Thyroid gland (tissue), 4 donors: ENCODE results near the gene ME3. TPM values are rescaled to one million over a fixed set of nuclear protein-coding genes. Genes with fewer than 3 reads are reported as not detected.
"Not testable (repeated sequence)": the region's sequence is repeated elsewhere in the genome, so short reads cannot be mapped to it uniquely, and the experiment has no call there.

ENCODE experiments used
- DNase-seq, 2 donors: peaks; one replicate each; pipeline ENCODE4 v3.0.0-alpha.2; 2019
- H3K27ac ChIP-seq, 3 donors: fragments of 200-600 bp; sonication (generic); 1 replicate in 2 of 3; 2 replicates in 1 of 3; pipeline ENCODE4 v1.5.1; 2016 to 2019; ENCODE audit warnings: mild to moderate bottlenecking in 1 of 3, moderate library complexity in 1 of 3
- H3K27me3 ChIP-seq: fragments of 200-600 bp; sonication (generic); one replicate; pipeline ENCODE4 v1.5.1; 2019
- H3K36me3 ChIP-seq, 2 donors: fragments of 200-600 bp; sonication (generic); one replicate each; pipeline ENCODE4 v1.5.1; 2016 to 2019
- H3K4me1 ChIP-seq, 2 donors: fragments of 200-600 bp; sonication (generic); one replicate each; pipeline ENCODE4 v1.5.1; 2017 to 2019
- H3K4me3 ChIP-seq, 3 donors: fragments of 200-600 bp; sonication (generic); replicated peaks in 1 of 3; 1 replicate in 2 of 3; 2 replicates in 1 of 3; pipeline ENCODE4 v1.5.1; 2016; ENCODE audit warnings: mild to moderate bottlenecking in 1 of 3
- H3K9me3 ChIP-seq: fragments of 200-600 bp; sonication (generic); one replicate; pipeline ENCODE4 v1.5.1; 2017
- CTCF ChIP-seq, 6 experiments: fragments of 200-600 bp in 3 of 6; fragments of 450-650 bp in 3 of 6; sonication (generic) in 3 of 6; IDR thresholded peaks; one replicate each; pipeline ENCODE4 v1.5.1; 2016 to 2019; ENCODE audit warnings: antibody characterized with exemption in 6 of 6, mild to moderate bottlenecking in 2 of 6, inconsistent platforms in 1 of 6, moderate library complexity in 1 of 6
- POLR2A ChIP-seq, 2 donors: fragments of 450-650 bp; IDR thresholded peaks; one replicate each; pipeline ENCODE4 v1.6.1; 2017; ENCODE audit warnings: antibody characterized with exemption in 2 of 2, mild to moderate bottlenecking in 2 of 2, moderate library complexity in 1 of 2
- WGBS, 2 donors: methylation state at CpG; one replicate each; pipeline ENCODE4 v1.1.5; 2017; 5-methylcytosine and 5-hydroxymethylcytosine counted together
- intact Hi-C: fragments of 100-400 bp; cut with DNase I; formaldehyde crosslinking; loops from one replicate; pipeline ENCODE4 v1.15.1; 2023
- total RNA-seq, 4 donors: library from RNA; depleted of rRNA; stranded (reverse); fragments of >200 nt; gene quantifications; one replicate each; pipeline ENCODE4 v1.2.3, GENCODE V29; 2016

ME3 gene
- total RNA-seq, 4 donors from 2014 or later: 29.1 to 53.5 (median 37.1) TPM

- Histone ChIP-seq H3K27me3 (no peaks in the 10 kb centered on the region), H3K36me3 (no peaks in the 10 kb centered on the region), H3K9me3 (no peaks in the 10 kb centered on the region), H3K4me3 (no peak overlapping the region), H3K27ac (no peak overlapping the region), H3K4me1 (peaks cover 0 to 5% of the 10 kb centered on the region in 2 donors)
- no peak for TF ChIP-seq CTCF (IDR thresholded peaks at IDR 0.05)
- no peak for DNase-seq
- 86 to 90% methylated on average over 2 of the region's 2 CpGs for WGBS, 2 donors
- intact Hi-C loops: no loop called here
Observed at GRCh38 chr11:86660736-86661135, 11.7 kb downstream of the ME3 start.

- WGBS, 2 donors: 65 to 75% methylated on average over 2 of the region's 2 CpGs
- Histone ChIP-seq H3K9me3 (no peaks in the 10 kb centered on the region), H3K27me3 (no peaks in the 10 kb centered on the region), H3K4me1 (peaks cover 0 to 5% of the 10 kb centered on the region in 2 donors), H3K4me3 (no peak overlapping the region), H3K27ac (no peak overlapping the region), H3K36me3 (no peaks in the 10 kb centered on the region)
- TF ChIP-seq POLR2A (IDR thresholded peaks at IDR 0.05): no peak
- TF ChIP-seq CTCF (IDR thresholded peaks at IDR 0.05): no peak
- intact Hi-C loops: no loop called here
- no peak for DNase-seq
Observed at GRCh38 chr11:86660088-86660487, 12.3 kb downstream of the ME3 start.

GRCh38 chr11:86658534-86658933 is 13.9 kb downstream of the ME3 start:
- Histone ChIP-seq H3K27ac (no peak overlapping the region), H3K4me3 (no peak overlapping the region), H3K36me3 (no peaks in the 10 kb centered on the region), H3K27me3 (no peaks in the 10 kb centered on the region), H3K9me3 (no peaks in the 10 kb centered on the region), H3K4me1 (peaks cover 0 to 5% of the 10 kb centered on the region in 2 donors)
- DNase-seq: no peak
- TF ChIP-seq POLR2A (IDR thresholded peaks at IDR 0.05): no peak
- TF ChIP-seq CTCF (IDR thresholded peaks at IDR 0.05): no peak
- intact Hi-C loops: no loop called here
- 70 to 100% methylated on average over 1 of the region's 1 CpG for WGBS, 2 donors

- peak; percentile 8 to 48 for DNase-seq
- WGBS, 2 donors: 33% methylated on average over 3 of the region's 3 CpGs; no CpG with 5 or more reads in 1 of the 2 donors
Observed at GRCh38 chr11:86645212-86645611, 27.2 kb downstream of the ME3 start.

GRCh38 chr11:86644291-86644690 is 28.1 kb downstream of the ME3 start:
- Histone ChIP-seq H3K4me1 (peaks cover 15 to 25% of the 10 kb centered on the region in 2 donors), H3K9me3 (no peaks in the 10 kb centered on the region), H3K27ac (peak overlapping the region in 1 of 3 donors; percentile 76), H3K27me3 (no peaks in the 10 kb centered on the region), H3K36me3 (no peaks in the 10 kb centered on the region), H3K4me3 (no peak overlapping the region)
- TF ChIP-seq POLR2A (IDR thresholded peaks at IDR 0.05) (no peak), CTCF (IDR thresholded peaks at IDR 0.05) (no peak)
- no peak for DNase-seq
- intact Hi-C loops: no loop called here
- 83 to 90% methylated on average over 2 of the region's 2 CpGs for WGBS, 2 donors

More at GRCh38 chr11:86645212-86645611, 27.2 kb downstream of the ME3 start:
- H3K36me3 ChIP-seq, H3K27me3 ChIP-seq, intact Hi-C loops, H3K4me3 ChIP-seq, H3K9me3 ChIP-seq: not testable (repeated sequence)
- peak overlapping the region in 1 of 3 donors; percentile 76 for H3K27ac ChIP-seq
- H3K4me1 ChIP-seq: peaks cover 15 to 25% of the 10 kb centered on the region in 2 donors
